Prostate gland (tissue), 2 donors: ENCODE measurements around the gene CDC42BPA.

Experiments used
- CTCF ChIP-seq, 4 experiments: fragments of 200-600 bp in 2 of 4; fragments of 450-650 bp in 2 of 4; sonication (generic) in 2 of 4; IDR thresholded peaks; 1 replicate in 3 of 4; 2 replicates in 1 of 4; pipeline ENCODE4 v1.5.1; 2016 to 2019; ENCODE audit warnings: antibody characterized with exemption in 4 of 4, mild to moderate bottlenecking in 2 of 4, moderate library complexity in 2 of 4
- POLR2A ChIP-seq: fragments of 450-650 bp; IDR thresholded peaks from one replicate; pipeline ENCODE4 v1.6.1; 2016; ENCODE audit warnings: antibody characterized with exemption, mild to moderate bottlenecking
- POLR2AphosphoS5 ChIP-seq: sonication (generic); formaldehyde crosslinking; IDR thresholded peaks from one replicate; pipeline ENCODE4 v1.6.1; 2017; ENCODE audit warnings: antibody characterized with exemption

- TF ChIP-seq CTCF (IDR thresholded peaks at IDR 0.05) (no peak), POLR2A (no peak), POLR2AphosphoS5 (no peak)
These were observed 4.1 kb upstream of the CDC42BPA start for GRCh38 chr1:227322376-227322775.
